SIG-M5 (cell line): Measurements from ENCODE around the gene TBC1D19.
"Not testable (repeated sequence)": the region's sequence is repeated elsewhere in the genome, so short reads cannot be mapped to it uniquely, and the experiment has no call there.

Source experiments
- DNase-seq: peaks from one replicate; lab custom pipeline; 2025; lab: John Stamatoyannopoulos, UW

TBC1D19 gene

DNA sequence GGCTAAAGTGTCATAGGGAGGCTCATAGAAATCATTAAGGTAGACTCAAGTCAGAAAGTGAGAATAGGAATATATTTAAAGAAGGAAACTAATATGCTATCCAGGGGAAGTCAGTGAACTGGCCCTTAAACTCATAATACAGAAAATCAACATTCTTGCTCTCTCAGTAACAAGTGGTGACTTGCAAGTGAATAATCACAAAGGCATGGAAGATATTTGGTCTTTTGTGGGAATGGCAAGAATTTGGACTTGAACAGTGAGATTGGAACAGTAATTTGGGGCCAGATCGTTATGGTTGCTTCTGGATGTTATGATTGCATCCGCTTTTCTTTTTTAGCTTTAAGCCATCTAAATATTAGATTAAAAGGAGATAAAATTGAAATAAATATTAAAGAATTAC, 103.8 kb downstream of the TBC1D19 start:
- no peak for DNase-seq

- no peak for DNase-seq
Observed at GRCh38 chr4:26690506-26690905, 106.6 kb downstream of the TBC1D19 start.

DNA sequence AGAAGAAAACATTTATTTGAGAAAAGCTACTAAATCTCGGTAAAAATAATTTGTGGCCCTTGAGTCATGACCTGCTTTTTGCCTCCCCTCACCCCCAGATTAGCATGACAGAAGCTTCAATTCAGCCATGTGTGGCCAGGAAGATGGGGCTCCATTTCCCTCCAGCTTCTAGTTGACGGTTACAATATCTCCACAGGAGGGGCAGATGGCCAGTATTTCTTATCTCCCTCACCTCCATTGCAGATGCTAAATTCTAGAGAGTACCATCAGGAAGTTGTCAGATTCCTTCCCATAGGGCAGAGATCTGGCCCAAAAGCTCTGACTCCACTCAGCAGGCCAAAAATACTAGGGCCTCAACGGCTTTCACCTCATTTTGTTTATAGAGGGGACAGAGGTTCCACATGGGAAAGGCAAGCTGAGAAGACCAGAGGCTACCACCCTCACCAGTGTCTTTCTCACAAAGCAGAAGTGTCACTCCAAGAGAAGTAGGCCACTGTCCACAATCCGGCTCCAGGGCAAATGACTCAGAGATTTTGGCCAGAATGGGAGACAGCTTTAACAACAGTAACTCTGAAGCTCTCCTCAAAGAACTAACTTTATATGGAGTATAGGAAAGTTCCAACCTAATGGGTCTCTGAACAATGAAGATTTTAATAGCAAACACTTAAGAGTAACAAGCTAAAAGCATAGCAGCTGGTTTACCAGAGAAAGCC, 108.3 kb downstream of the TBC1D19 start:
- DNase-seq = no peak

DNA sequence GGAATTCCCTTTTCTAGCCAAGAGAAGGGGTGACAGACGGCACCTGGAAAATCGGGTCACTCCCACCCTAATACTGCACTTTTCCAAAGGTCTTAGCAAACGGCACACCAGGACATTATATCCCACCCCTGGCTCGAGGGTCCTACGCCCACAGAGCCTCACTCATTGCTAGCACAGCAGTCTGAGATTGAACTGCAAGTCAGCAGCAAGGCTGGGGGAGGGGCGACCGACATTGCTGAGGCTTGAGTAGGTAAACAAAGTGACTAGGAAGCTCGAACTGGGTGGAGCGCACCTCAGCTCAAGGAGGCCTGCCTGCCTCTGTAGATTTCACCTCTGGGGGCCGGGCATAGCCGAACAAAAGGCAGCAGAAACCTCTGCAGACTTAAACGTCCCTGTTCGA, 110.2 kb downstream of the TBC1D19 start:
- not testable (repeated sequence) for DNase-seq

GRCh38 chr4:26700110-26700509, 116.2 kb downstream of the TBC1D19 start:
- no peak for DNase-seq

DNA sequence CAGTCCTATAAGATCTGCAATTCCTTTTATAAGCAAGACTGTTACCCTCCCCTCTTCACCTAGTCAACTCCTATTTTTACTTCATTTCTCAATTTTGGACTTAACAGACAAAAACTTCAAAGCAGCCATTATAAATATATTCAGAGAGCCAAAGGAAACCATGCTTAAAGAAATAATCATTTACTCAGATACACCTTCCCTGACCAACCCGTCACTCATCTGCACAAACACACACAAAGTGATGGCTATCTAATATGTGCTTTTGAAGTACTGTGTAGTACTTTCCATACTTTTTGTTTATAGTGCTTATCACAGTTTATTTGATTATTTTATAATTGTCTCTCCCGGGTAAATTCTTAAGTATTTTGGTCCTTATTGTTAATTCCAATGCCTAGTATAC, 117.2 kb downstream of the TBC1D19 start:
- no peak for DNase-seq

DNA sequence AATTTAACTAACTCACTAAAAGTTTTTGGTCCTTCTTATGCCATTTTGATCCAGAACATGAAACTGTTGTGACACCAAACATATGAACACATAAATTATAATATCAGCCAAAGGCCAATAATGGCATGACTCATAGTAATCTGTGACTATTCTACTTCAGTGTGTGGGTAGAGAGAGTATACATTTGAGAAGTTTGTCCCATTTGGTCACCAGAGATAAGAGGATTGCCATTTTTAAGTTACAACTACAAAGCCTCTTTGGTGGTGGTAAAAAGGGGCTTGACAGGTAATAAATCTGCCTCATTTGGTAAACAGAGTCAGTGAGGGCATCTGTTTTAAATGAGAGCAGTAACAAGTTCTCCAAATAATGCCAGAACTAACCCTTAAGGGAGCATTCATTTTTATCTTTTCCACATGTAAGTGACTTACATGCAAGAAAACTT, 117.9 kb downstream of the TBC1D19 start:
- DNase-seq = no peak

DNA sequence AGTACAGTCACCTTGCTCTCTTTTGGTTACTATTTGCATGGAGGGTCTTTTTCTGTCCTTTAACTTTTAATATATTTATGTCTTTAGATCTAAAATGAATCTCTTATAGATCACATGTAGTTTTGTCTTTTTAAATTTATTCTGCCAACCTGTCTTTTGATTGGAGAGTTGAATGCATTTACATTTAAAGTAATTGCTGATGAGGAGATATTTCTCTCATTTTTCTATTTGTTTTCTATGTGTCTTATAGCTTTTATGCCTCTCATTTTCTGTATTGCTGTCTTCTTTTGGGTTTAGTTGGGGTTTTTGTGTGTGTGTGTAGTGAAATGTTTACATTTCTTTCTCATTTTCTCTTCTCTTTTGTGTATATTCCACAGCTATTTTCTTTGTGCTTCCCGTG, 123.5 kb downstream of the TBC1D19 start:
- no peak for DNase-seq

DNA sequence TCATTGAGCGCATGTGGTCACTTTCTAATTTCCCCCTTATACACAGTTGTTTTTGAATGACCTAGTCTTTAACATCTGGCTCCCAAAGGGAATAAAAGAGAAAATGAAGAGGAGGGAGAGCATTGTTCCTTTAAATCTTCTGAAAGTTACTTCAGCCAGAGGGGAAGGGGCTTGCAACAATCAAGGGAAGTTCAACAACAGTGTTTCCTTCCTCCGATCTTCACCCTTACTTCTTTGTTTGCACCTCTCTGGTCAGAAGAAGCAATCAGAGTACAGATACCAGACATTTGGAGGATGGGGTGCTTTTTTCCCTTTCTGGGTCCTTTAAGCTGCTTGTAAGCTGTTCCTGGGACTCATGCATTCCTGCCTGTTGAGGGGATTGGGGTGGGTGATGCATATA, 125.4 kb downstream of the TBC1D19 start:
- DNase-seq = no peak

DNA sequence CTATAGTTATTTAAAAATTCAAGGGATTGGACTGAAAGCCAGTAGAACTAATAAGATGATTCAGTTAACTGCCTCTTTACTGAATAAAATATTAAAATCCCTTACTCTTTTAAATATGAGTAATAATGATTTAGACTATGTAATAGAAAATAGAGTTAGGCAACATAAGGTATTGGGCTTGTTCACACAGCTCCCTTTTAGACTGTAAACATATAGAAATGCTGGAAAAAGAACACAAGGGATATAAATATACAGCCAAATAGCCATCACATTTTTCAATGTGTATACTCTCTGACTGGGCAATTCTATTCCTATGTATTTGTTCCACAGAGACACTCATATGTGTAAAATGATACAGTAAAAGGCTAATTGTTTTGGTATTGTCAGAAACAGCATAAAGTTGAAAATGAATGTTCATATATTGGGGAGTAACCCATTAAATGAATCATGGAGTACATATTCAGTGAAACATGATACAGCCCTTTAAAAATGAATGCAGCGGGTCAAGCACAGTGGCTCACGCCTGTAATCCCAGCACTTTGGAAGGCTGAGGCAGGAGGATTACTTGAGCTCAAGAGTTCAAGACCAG, 129.8 kb downstream of the TBC1D19 start:
- DNase-seq = no peak

DNA sequence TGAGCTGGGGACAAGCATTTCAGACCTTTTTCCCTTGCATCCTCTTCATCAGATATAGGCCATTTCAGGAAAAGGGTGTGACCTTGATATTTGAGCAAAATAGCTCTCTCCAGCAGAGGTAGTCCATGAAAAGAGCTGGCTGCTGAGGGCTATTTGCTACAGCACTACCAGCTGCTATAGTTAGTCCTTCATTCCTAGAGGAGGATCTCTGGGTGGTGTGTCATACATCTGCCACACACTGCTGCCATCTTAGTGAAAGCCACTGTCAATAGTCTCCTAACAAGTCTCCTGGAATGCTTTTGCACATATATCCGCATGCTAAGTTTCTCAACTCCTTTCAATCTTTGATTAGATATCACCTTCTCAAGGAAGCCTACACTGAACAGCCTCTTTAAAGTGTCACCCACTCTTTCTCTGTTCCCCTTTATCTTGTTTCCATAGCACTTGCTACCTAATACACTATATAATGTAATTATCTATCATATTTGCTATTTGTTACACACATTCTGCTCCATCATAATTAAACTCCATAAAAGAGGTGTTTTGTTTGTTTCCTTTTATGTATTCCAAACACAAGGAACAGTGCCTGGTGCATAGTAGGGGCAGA, 131.9 kb downstream of the TBC1D19 start:
- no peak for DNase-seq

DNA sequence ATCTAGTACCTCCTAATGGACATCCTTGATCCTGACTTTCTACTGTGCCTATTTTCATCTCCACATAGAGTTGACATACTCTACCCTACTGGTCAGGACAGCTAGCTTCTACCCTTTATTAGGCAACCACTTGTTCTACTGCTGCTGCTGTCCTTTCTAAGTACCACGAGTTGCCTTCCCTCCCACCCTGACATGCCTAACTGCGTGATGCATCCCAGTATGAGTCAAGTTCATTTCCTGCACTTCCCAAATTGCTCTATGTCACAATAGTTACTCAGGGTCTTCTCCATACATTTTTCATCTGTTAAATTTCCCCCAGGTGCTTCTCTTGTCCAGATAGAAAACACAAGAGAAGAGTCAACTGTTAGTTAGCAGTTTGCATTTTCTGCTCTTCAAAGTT, 133.4 kb downstream of the TBC1D19 start:
- DNase-seq = no peak

DNA sequence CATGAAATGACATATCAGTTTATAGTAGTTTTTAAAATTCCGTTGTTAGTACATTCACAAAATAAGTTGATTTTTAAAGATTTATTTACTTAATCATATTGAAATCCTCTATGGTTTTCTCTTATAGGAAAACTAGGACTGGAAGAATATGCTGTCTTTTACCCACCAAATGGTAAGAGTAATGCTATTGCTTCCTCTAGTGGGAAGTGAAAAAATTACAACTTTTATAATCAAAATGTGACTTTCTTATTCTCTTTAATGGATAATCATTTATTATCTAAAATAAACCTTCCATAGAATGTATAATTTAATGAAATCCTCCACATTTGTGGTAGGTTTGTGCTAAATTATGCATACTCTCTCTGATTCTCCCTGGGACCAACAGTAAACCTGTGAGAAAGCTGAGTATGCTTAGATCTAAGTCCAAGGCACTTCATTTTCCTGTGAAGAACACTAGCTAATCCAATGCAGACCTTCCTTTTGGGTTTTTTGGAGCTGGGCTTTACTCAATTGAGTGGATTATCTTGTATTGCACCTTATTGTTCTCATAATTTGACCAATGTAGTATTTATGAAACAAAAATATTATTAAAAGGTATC, 136.2 kb downstream of the TBC1D19 start:
- no peak for DNase-seq

- DNase-seq = no peak
Observed at GRCh38 chr4:26721685-26722084, 137.8 kb downstream of the TBC1D19 start.

- no peak for DNase-seq
Observed at GRCh38 chr4:26723216-26723615, 139.3 kb downstream of the TBC1D19 start.

DNA sequence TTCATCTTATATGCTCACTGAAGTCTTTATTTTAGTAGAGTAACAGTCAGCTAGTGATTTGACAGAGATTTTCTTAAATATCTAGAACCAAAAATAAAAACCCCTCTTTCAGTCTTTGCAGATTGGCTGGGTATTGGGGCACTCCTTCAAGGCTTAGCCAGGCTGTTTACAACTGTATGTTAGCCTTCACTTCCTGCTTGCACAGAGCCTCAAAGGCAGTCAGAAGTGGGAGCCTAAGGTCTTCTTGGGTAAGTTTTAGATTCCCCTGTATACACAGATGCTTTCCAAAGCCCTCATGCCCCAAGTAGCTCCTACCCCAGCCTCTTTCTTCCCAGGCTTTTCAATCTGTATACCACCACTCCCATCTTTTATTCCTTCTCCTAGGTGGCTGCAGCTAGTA, 140.7 kb downstream of the TBC1D19 start:
- DNase-seq = no peak

- DNase-seq = no peak
Observed at GRCh38 chr4:26726655-26727387, 142.9 kb downstream of the TBC1D19 start.

GRCh38 chr4:26727844-26728243, 144.0 kb downstream of the TBC1D19 start:
- no peak for DNase-seq

- DNase-seq = no peak
Observed at GRCh38 chr4:26729027-26729426, 145.1 kb downstream of the TBC1D19 start.

DNA sequence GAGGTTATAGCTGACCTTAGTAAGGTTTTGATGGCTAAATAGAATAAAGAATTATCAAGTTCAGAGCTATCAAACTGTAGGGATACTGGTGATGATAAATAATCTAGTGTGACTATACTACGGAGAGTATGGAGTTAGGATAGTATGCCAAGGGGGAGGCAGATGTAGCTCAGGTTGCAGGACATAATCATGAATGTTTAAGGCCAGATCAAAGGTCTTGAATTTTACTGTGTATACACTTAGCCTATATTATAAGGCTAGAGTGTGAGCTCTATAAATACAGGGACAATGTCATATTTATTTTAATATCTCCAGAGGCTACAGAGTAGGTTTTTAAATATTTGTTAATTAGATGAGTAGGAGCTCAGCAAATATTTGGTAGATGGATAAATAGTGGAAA, 145.7 kb downstream of the TBC1D19 start:
- DNase-seq = no peak

GRCh38 chr4:26731351-26732035, 147.6 kb downstream of the TBC1D19 start:
- no peak for DNase-seq

GRCh38 chr4:26732356-26732755, 148.5 kb downstream of the TBC1D19 start:
- DNase-seq = no peak
